Tibial artery (tissue), 4 donors: ENCODE measurements around the gene TOR1A.

Source experiments
- DNase-seq, 2 donors: peaks; one replicate each; pipeline ENCODE4 v3.0.0-alpha.2; 2019
- H3K27ac ChIP-seq, 2 donors: fragments of 200-600 bp; sonication (generic) in 1 of 2; 1 replicate in 1 of 2; 2 replicates in 1 of 2; pipeline ENCODE4 v1.5.1; 2018 to 2019; ENCODE audit warnings: mild to moderate bottlenecking in 1 of 2
- H3K27me3 ChIP-seq, 2 donors: fragments of 200-600 bp; sonication (generic) in 1 of 2; one replicate each; pipeline versions ENCODE4 v1.5.1 to v1.6.0; 2016 to 2019
- H3K36me3 ChIP-seq, 3 donors: fragments of 200-600 bp; sonication (generic) in 2 of 3; one replicate each; pipeline ENCODE4 v1.5.1; 2016 to 2019; ENCODE audit warnings: mild to moderate bottlenecking in 2 of 3
- H3K4me1 ChIP-seq, 4 donors: fragments of 200-600 bp; sonication (generic) in 2 of 4; 1 replicate in 3 of 4; 2 replicates in 1 of 4; pipeline ENCODE4 v1.5.1; 2016 to 2019
- H3K4me3 ChIP-seq, 2 donors: fragments of 200-600 bp; sonication (generic) in 1 of 2; 1 replicate in 1 of 2; 2 replicates in 1 of 2; pipeline ENCODE4 v1.5.1; 2018 to 2019; ENCODE audit warnings: mild to moderate bottlenecking in 2 of 2
- H3K9me3 ChIP-seq, 3 donors: fragments of 200-600 bp; sonication (generic) in 1 of 3; one replicate each; pipeline ENCODE4 v1.5.1; 2016 to 2019
- intact Hi-C: fragments of 100-400 bp; cut with DNase I; formaldehyde crosslinking; loops from one replicate; pipeline ENCODE4 v1.15.0; 2023; ENCODE audit warnings: low total_unique reads
- TF ChIP-seq, protein P1 (sequence below), 2 experiments: fragments of 200-600 bp in 1 of 2; fragments of 450-650 bp in 1 of 2; IDR thresholded peaks; one replicate each; pipeline ENCODE4 v1.5.1; 2017 to 2019; ENCODE audit warnings: antibody characterized with exemption in 2 of 2, mild to moderate bottlenecking in 1 of 2, moderate library complexity in 1 of 2

Gene TOR1A

DNA sequence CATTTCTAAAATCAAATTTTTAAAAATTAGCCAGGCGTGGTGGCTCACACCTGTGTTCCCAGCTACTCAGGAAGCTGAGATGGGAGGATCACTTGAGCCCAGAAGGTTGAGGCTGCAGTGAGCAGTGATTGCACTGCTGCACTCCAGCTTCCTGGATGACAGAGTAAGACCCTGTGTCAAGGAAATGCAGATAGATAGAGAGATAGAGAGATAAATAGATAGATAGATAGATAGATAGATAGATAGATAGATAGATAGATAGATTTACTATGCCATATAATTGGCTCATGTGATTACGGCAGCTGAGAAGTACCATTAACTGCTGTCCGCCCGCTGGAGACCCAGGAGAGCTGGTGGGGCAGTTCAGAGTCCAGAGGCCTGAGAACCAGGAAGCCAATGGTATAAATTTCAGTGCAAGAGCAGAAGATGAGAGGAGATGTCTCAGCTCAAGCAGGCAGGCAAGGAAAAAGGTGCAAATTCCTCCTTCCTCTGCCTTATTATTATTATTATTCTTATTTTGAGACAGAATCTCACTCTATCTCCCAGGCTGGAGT is 58.1 kb downstream of the TOR1A start:
- Histone ChIP-seq H3K9me3 (no peaks in the 10 kb centered on the region), H3K4me3 (no peak overlapping the region), H3K4me1 (peaks cover 0 to 5% (median 0%) of the 10 kb centered on the region in 4 donors), H3K27me3 (no peaks in the 10 kb centered on the region), H3K36me3 (no peaks in the 10 kb centered on the region), H3K27ac (no peak overlapping the region)
- intact Hi-C loops = no loop called here
- DNase-seq = no peak
- TF ChIP-seq, protein P1, sequence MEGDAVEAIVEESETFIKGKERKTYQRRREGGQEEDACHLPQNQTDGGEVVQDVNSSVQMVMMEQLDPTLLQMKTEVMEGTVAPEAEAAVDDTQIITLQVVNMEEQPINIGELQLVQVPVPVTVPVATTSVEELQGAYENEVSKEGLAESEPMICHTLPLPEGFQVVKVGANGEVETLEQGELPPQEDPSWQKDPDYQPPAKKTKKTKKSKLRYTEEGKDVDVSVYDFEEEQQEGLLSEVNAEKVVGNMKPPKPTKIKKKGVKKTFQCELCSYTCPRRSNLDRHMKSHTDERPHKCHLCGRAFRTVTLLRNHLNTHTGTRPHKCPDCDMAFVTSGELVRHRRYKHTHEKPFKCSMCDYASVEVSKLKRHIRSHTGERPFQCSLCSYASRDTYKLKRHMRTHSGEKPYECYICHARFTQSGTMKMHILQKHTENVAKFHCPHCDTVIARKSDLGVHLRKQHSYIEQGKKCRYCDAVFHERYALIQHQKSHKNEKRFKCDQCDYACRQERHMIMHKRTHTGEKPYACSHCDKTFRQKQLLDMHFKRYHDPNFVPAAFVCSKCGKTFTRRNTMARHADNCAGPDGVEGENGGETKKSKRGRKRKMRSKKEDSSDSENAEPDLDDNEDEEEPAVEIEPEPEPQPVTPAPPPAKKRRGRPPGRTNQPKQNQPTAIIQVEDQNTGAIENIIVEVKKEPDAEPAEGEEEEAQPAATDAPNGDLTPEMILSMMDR (IDR thresholded peaks at IDR 0.05) = no peak

DNA sequence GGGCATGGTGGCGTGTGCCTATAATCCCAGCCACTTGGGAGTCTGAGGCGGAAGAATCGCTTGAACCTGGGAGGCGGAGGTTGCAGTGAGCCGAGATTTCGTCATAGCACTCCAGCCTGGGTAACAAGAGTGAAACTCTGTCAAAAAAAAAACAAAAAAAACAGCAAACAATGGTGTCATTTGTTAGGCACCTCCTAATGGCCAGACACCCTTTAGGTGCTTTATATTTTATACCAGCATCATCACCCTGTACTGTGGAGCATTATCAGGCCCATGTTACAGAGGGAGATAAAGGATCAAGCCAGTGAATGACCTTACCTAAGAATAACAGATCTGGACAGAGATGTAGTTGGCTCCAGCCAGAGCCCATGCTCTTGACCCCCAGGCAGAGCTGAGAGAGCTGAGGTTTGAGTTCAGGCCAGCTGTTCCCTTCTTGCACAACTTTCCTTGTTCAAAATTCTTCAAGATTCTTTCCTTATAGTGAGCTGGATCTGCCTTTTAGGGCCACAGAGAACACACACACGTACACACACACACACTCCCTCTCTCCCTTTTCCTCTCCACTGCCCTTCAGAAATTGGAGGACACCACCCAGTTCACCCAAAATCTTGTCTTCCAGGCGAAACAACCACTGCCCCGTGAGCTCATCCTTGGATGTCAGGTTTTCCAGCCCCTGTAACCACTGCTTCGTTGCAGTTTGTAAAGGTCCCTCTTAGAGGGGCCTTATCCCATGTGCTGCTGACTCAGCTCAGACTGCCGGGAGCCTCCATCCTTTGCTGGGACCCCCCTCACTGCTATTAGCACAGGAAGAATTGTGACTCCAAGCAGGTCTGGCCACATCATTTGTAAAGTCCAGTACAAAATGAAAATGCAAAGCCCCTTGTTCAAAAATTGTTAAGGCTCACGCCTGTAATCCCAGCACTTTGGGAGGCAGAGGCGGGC is 60.7 kb downstream of the TOR1A start:
- H3K27ac ChIP-seq = no peak overlapping the region
- no peaks in the 10 kb centered on the region for H3K9me3 ChIP-seq
- no peaks in the 10 kb centered on the region for H3K36me3 ChIP-seq
- H3K27me3 ChIP-seq = no peaks in the 10 kb centered on the region
- TF ChIP-seq, protein P1 (IDR thresholded peaks at IDR 0.05) = no peak
- peaks cover 0 to 5% (median 0%) of the 10 kb centered on the region in 4 donors for H3K4me1 ChIP-seq
- intact Hi-C loops = no loop called here
- peak in 1 of 2 donors; percentile 36 for DNase-seq
- no peak overlapping the region for H3K4me3 ChIP-seq
